GM19372 (cell line): ENCODE data around the gene AUTS2.

ENCODE experiments used
- ATAC-seq: cut with Tn5 transposase; IDR thresholded peaks from one replicate; pipeline ENCODE4 v1.9.1; 2021; ENCODE audit warnings: mild to moderate bottlenecking, low read depth, moderate library complexity; ENCODE audit not compliant: unreplicated experiment

Gene AUTS2

GRCh38 chr7:69682518-69682917 is 84.2 kb downstream of the AUTS2 start:
- ATAC-seq, result no peak

- ATAC-seq, result no peak
Observed at GRCh38 chr7:69683002-69683401, 84.7 kb downstream of the AUTS2 start.

GRCh38 chr7:69684369-69685292 is 86.4 kb downstream of the AUTS2 start:
- no peak for ATAC-seq

GRCh38 chr7:69685293-69685631 is 87.0 kb downstream of the AUTS2 start:
- no peak for ATAC-seq

GRCh38 chr7:69686366-69686765 is 88.1 kb downstream of the AUTS2 start:
- ATAC-seq, result no peak

GRCh38 chr7:69687739-69688433 is 89.6 kb downstream of the AUTS2 start:
- no peak for ATAC-seq

GRCh38 chr7:69690329-69690728 is 92.1 kb downstream of the AUTS2 start:
- ATAC-seq, result no peak

- no peak for ATAC-seq
Observed at GRCh38 chr7:69691327-69691726, 93.1 kb downstream of the AUTS2 start.

- no peak for ATAC-seq
Observed at GRCh38 chr7:69691734-69692133, 93.5 kb downstream of the AUTS2 start.

GRCh38 chr7:69692611-69693010 is 94.3 kb downstream of the AUTS2 start:
- ATAC-seq, result no peak

GRCh38 chr7:69693042-69693441 is 94.8 kb downstream of the AUTS2 start:
- no peak for ATAC-seq

- peak; percentile 88 for ATAC-seq
Observed at GRCh38 chr7:69696054-69696591, 97.8 kb downstream of the AUTS2 start.

GRCh38 chr7:69696686-69697685 is 98.7 kb downstream of the AUTS2 start:
- ATAC-seq, result no peak

GRCh38 chr7:69698109-69698825 is 100.0 kb downstream of the AUTS2 start:
- no peak for ATAC-seq

GRCh38 chr7:69699931-69700330 is 101.7 kb downstream of the AUTS2 start:
- ATAC-seq, result no peak

GRCh38 chr7:69700331-69700730 is 102.1 kb downstream of the AUTS2 start:
- ATAC-seq, result no peak

GRCh38 chr7:69701288-69701687 is 103.0 kb downstream of the AUTS2 start:
- ATAC-seq, result no peak

- ATAC-seq, result no peak
Observed at GRCh38 chr7:69702357-69702756, 104.1 kb downstream of the AUTS2 start.

GRCh38 chr7:69703099-69703498 is 104.8 kb downstream of the AUTS2 start:
- ATAC-seq, result no peak

GRCh38 chr7:69706070-69706469 is 107.8 kb downstream of the AUTS2 start:
- ATAC-seq, result no peak
